HepG2 (cell line): ENCODE measurements around the gene PARD3.

Experiments
- CBX2 ChIP-seq, 2 experiments: fragments of 200-600 bp in 1 of 2; sonication (generic); formaldehyde crosslinking in 1 of 2; IDR thresholded peaks; 2 replicates each; pipeline versions ENCODE4 v1.7.0 to v1.8.1; 2018 to 2022; ENCODE audit warnings: low read depth in 2 of 2, low read length in 1 of 2, mild to moderate bottlenecking in 1 of 2, missing genetic modification reagents in 1 of 2
- JUN ChIP-seq: sonication (generic); formaldehyde crosslinking; IDR thresholded peaks from 2 replicates; pipeline ENCODE4 v1.4.0; 2020; ENCODE audit warnings: mild to moderate bottlenecking, missing genetic modification reagents
- NCOA5 ChIP-seq: sonication (generic); formaldehyde crosslinking; IDR thresholded peaks from 2 replicates; pipeline ENCODE4 v1.4.0; 2020; ENCODE audit warnings: missing genetic modification reagents
- NFIC ChIP-seq: IDR thresholded peaks from 2 replicates; pipeline ENCODE4 v1.6.1; 2012; ENCODE audit warnings: mild to moderate bottlenecking, low read length, inconsistent platforms
- POLR2A ChIP-seq, 2 experiments: IDR thresholded peaks; 2 replicates each; pipeline ENCODE4 v1.6.1; 2011; ENCODE audit warnings: low read depth in 2 of 2, low read length in 2 of 2, mild to moderate bottlenecking in 1 of 2, moderate library complexity in 1 of 2; ENCODE audit not compliant: insufficient read depth in 1 of 2
- PPARG ChIP-seq: conservative IDR thresholded peaks from 2 replicates; pipeline ENCODE4 v1.6.1; 2016; ENCODE audit warnings: missing biosample characterization, missing genetic modification reagents
- RAD21 ChIP-seq: fragments of 450-650 bp; formaldehyde crosslinking; IDR thresholded peaks from 2 replicates; pipeline ENCODE4 v1.5.0; 2020; ENCODE audit warnings: mild to moderate bottlenecking
- ZNF878 ChIP-seq: sonication (generic); formaldehyde crosslinking; IDR thresholded peaks from 2 replicates; pipeline ENCODE4 v1.8.1; 2023; ENCODE audit warnings: mild to moderate bottlenecking, missing genetic modification reagents, moderate library complexity
- TF ChIP-seq, protein P1 (sequence below): IDR thresholded peaks from 2 replicates; pipeline ENCODE4 v1.6.1; 2016; ENCODE audit warnings: low read depth, missing genetic modification reagents, missing compliant biosample characterization
- TF ChIP-seq, protein P2 (sequence below): sonication (generic); formaldehyde crosslinking; IDR thresholded peaks from 2 replicates; pipeline ENCODE4 v1.5.0; 2020; ENCODE audit warnings: mild to moderate bottlenecking, missing genetic modification reagents, moderate library complexity
- TF ChIP-seq, protein P3 (sequence below): IDR thresholded peaks from 2 replicates; pipeline ENCODE4 v1.6.1; 2012; ENCODE audit warnings: inconsistent platforms
- TF ChIP-seq, protein P4 (sequence below): sonication (generic); formaldehyde crosslinking; IDR thresholded peaks from 2 replicates; pipeline ENCODE4 v1.4.0; 2020; ENCODE audit warnings: mild to moderate bottlenecking, missing genetic modification reagents
- TF ChIP-seq, protein P5 (sequence below): sonication (generic); formaldehyde crosslinking; IDR thresholded peaks from 2 replicates; pipeline ENCODE4 v1.5.1; 2020; ENCODE audit warnings: mild to moderate bottlenecking, moderate library complexity, missing genetic modification reagents

DNA sequence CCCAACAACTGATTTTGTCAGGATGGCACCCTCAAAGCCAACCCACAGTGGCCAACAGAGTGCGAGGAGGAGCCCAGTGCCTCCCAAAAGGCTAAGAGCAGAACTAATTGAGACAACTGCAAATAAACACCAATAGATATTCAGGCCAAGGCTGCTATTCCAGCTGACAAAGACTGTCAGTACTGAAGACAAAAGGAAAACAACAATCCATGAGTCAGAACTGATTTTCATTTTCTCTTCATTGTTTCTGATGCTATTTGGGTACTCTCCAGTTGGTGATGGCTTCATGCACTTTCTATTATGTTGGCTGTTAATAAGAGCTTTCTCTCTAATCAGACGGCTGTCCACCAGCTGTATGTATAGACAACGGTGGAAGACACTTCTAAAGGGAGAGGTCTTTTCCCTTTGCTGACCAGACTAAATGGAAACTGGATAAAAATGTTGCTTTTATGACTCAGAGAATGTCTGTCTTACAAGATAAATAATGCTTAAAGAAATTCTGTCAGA is 515.9 kb downstream of the PARD3 start:
- TF ChIP-seq, protein P1, sequence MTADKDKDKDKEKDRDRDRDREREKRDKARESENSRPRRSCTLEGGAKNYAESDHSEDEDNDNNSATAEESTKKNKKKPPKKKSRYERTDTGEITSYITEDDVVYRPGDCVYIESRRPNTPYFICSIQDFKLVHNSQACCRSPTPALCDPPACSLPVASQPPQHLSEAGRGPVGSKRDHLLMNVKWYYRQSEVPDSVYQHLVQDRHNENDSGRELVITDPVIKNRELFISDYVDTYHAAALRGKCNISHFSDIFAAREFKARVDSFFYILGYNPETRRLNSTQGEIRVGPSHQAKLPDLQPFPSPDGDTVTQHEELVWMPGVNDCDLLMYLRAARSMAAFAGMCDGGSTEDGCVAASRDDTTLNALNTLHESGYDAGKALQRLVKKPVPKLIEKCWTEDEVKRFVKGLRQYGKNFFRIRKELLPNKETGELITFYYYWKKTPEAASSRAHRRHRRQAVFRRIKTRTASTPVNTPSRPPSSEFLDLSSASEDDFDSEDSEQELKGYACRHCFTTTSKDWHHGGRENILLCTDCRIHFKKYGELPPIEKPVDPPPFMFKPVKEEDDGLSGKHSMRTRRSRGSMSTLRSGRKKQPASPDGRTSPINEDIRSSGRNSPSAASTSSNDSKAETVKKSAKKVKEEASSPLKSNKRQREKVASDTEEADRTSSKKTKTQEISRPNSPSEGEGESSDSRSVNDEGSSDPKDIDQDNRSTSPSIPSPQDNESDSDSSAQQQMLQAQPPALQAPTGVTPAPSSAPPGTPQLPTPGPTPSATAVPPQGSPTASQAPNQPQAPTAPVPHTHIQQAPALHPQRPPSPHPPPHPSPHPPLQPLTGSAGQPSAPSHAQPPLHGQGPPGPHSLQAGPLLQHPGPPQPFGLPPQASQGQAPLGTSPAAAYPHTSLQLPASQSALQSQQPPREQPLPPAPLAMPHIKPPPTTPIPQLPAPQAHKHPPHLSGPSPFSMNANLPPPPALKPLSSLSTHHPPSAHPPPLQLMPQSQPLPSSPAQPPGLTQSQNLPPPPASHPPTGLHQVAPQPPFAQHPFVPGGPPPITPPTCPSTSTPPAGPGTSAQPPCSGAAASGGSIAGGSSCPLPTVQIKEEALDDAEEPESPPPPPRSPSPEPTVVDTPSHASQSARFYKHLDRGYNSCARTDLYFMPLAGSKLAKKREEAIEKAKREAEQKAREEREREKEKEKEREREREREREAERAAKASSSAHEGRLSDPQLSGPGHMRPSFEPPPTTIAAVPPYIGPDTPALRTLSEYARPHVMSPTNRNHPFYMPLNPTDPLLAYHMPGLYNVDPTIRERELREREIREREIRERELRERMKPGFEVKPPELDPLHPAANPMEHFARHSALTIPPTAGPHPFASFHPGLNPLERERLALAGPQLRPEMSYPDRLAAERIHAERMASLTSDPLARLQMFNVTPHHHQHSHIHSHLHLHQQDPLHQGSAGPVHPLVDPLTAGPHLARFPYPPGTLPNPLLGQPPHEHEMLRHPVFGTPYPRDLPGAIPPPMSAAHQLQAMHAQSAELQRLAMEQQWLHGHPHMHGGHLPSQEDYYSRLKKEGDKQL (CRISPR knock-in tag) = no peak
- TF ChIP-seq RAD21 (CRISPR knock-in tag) (no peak), ZNF878 (CRISPR knock-in tag) (no peak), POLR2A (IDR thresholded peaks at IDR 0.05; ENCODE audit: insufficient read depth in 1 of 2, low read depth in 2 of 2, low read length in 2 of 2) (no peak), PPARG (CRISPR knock-in tag) (no peak), CBX2 (IDR thresholded peaks at IDR 0.05; ENCODE audit: low read depth, low read length) (no peak), CBX2 (CRISPR knock-in tag; IDR thresholded peaks at IDR 0.05; ENCODE audit: low read depth) (no peak), NFIC (no peak), NCOA5 (CRISPR knock-in tag) (no peak), JUN (no peak)
- TF ChIP-seq, protein P2, sequence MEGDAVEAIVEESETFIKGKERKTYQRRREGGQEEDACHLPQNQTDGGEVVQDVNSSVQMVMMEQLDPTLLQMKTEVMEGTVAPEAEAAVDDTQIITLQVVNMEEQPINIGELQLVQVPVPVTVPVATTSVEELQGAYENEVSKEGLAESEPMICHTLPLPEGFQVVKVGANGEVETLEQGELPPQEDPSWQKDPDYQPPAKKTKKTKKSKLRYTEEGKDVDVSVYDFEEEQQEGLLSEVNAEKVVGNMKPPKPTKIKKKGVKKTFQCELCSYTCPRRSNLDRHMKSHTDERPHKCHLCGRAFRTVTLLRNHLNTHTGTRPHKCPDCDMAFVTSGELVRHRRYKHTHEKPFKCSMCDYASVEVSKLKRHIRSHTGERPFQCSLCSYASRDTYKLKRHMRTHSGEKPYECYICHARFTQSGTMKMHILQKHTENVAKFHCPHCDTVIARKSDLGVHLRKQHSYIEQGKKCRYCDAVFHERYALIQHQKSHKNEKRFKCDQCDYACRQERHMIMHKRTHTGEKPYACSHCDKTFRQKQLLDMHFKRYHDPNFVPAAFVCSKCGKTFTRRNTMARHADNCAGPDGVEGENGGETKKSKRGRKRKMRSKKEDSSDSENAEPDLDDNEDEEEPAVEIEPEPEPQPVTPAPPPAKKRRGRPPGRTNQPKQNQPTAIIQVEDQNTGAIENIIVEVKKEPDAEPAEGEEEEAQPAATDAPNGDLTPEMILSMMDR (CRISPR knock-in tag) = no peak
- TF ChIP-seq, protein P3, sequence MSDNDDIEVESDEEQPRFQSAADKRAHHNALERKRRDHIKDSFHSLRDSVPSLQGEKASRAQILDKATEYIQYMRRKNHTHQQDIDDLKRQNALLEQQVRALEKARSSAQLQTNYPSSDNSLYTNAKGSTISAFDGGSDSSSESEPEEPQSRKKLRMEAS = no peak
- TF ChIP-seq, protein P4, sequence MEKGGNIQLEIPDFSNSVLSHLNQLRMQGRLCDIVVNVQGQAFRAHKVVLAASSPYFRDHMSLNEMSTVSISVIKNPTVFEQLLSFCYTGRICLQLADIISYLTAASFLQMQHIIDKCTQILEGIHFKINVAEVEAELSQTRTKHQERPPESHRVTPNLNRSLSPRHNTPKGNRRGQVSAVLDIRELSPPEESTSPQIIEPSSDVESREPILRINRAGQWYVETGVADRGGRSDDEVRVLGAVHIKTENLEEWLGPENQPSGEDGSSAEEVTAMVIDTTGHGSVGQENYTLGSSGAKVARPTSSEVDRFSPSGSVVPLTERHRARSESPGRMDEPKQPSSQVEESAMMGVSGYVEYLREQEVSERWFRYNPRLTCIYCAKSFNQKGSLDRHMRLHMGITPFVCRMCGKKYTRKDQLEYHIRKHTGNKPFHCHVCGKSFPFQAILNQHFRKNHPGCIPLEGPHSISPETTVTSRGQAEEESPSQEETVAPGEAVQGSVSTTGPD = no peak
- TF ChIP-seq, protein P5, sequence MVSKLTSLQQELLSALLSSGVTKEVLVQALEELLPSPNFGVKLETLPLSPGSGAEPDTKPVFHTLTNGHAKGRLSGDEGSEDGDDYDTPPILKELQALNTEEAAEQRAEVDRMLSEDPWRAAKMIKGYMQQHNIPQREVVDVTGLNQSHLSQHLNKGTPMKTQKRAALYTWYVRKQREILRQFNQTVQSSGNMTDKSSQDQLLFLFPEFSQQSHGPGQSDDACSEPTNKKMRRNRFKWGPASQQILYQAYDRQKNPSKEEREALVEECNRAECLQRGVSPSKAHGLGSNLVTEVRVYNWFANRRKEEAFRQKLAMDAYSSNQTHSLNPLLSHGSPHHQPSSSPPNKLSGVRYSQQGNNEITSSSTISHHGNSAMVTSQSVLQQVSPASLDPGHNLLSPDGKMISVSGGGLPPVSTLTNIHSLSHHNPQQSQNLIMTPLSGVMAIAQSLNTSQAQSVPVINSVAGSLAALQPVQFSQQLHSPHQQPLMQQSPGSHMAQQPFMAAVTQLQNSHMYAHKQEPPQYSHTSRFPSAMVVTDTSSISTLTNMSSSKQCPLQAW = no peak
